ENCODE results near the gene MCRIP2. TPM values are rescaled to one million over a fixed set of nuclear protein-coding genes. Genes with fewer than 3 reads are reported as not detected.
"Not testable (repeated sequence)": the region's sequence is repeated elsewhere in the genome, so short reads cannot be mapped to it uniquely, and the experiment has no call there.

Gene MCRIP2
- polyA plus RNA-seq, 12 donors: 6.6 to 35.0 (median 9.4) TPM; not detected in 1

DNA sequence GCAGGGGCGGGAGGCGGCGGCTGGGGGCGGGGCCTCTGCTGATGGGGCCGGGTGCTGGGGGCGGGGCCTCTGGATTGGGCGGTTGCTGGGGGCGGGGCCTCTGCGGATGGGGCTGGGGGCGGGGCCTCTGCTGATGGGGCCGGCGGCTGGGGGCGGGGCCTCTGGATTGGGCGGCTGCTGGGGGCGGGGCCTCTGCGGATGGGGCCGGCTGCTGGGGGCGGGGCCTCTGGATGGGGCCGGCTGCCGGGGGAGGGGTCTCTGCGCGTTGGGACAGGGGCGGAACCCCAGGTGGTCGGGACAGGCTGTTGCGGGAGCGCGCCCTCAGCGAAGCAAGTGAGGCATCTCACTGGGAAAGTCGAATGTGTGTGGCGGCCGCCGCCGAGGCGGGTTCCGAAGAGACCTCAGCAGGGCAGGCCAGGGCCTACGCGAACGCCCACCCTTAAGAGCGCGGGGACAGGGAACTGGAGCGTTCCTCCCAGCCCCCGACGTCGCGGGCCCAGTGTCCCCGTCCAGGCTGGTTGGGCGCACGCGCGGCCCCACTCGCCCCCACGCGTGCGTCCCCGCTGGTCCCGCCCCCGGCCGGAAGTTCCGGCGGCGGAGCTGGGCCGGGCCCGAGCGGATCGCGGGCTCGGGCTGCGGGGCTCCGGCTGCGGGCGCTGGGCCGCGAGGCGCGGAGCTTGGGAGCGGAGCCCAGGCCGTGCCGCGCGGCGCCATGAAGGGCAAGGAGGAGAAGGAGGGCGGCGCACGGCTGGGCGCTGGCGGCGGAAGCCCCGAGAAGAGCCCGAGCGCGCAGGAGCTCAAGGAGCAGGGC lies 38.4 kb downstream of the MCRIP2 start, which contains the start of gene STUB1:
STUB1 (plus strand) TSS at position 597 of the 811 bp plus-strand sequence; CDS start at position 713, 116 bp downstream.
- peak; percentile 87 for DNase-seq

DNA sequence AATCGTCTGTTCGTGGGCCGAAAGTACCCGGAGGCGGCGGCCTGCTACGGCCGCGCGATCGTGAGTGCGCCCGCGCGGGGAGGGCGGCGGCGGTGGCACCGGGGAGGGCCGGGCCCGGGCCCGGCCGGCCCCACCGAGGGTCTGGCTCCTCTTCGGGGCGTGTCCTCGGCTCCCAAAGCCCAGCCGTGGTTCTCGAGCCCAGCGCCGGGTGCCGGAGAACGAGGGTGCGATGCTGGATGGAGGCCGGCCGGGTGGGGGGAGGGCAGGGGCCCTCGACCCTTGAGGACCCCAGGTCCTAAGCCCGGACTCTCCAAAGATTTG lies 39.0 kb downstream of the MCRIP2 start:
- no peak for DNase-seq

DNA sequence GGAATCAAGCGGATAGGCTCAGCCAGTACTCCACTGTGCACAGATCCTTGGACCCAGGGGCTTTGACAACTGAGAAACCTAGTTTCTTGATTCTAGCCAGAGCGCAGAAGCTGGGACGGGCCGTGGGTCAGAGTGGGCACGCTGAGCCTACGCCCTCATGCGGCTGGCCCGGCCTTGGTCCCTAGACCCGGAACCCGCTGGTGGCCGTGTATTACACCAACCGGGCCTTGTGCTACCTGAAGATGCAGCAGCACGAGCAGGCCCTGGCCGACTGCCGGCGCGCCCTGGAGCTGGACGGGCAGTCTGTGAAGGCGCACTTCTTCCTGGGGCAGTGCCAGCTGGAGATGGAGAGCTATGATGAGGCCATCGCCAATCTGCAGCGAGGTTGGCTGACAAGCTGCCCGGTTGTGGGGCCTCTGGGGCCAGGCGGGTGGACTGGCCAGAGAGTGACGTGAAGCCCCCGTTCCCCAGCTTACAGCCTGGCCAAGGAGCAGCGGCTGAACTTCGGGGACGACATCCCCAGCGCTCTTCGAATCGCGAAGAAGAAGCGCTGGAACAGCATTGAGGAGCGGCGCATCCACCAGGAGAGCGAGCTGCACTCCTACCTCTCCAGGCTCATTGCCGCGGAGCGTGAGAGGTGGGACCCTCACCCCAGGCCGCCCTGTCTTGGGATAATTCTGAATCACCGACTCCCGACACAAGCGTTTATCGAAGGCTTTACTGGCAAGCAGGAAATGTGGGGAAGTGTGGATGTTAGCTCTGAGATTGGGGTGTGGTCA lies 39.5 kb downstream of the MCRIP2 start:
- DNase-seq: no peak

DNA sequence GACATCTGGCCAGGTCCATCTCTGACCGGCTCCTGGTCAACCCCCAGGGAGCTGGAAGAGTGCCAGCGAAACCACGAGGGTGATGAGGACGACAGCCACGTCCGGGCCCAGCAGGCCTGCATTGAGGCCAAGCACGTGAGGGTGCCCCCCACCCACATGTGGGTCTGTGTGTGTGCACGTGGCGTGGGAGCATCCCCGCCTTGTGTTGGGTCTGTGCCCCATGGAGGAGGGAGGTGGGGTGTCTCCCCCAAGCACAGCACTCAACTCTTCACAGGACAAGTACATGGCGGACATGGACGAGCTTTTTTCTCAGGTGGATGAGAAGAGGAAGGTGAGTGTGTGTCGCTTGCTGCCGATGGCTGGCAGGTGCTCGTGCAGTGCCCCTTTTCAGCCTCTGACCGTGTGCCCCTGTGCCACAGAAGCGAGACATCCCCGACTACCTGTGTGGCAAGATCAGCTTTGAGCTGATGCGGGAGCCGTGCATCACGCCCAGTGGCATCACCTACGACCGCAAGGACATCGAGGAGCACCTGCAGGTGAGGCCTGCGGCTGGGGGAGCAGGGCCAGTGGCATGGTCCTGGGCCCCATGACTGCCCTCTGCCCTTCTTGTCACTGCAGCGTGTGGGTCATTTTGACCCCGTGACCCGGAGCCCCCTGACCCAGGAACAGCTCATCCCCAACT lies 40.3 kb downstream of the MCRIP2 start:
- no peak for DNase-seq

DNA sequence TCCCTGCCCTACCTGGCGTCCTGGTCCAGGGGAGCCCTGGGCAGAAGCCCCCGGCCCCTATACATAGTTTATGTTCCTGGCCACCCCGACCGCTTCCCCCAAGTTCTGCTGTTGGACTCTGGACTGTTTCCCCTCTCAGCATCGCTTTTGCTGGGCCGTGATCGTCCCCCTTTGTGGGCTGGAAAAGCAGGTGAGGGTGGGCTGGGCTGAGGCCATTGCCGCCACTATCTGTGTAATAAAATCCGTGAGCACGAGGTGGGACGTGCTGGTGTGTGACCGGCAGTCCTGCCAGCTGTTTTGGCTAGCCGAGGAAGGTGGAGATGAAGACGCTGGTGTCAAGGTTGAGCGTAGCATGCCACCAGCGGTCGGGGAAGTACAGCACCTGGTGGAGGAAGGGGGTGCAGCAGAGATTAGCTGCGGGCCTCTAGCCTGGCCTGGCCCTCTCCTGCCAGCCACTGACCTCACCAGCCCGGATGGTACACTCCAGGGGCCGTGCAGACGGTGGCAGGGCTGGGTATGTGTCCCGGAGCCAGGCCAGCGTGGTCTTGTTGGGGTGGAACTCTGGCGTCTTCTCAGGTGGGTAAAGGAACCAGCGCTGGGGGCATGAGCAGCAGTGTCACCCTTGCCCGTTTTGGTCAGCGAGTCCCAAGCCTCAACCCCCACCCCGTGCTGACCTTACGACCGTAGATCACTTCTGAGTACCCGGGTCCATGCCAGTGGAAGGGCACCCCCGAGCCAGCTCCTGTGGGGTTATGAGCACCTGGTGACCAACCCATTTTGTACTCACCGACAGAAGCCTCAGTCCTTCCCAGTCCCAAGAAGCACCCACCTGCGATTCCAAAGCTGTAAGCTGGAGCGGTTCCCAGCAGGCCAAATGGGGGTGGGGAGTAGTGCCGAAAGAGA lies 41.1 kb downstream of the MCRIP2 start:
- DNase-seq: no peak

DNA sequence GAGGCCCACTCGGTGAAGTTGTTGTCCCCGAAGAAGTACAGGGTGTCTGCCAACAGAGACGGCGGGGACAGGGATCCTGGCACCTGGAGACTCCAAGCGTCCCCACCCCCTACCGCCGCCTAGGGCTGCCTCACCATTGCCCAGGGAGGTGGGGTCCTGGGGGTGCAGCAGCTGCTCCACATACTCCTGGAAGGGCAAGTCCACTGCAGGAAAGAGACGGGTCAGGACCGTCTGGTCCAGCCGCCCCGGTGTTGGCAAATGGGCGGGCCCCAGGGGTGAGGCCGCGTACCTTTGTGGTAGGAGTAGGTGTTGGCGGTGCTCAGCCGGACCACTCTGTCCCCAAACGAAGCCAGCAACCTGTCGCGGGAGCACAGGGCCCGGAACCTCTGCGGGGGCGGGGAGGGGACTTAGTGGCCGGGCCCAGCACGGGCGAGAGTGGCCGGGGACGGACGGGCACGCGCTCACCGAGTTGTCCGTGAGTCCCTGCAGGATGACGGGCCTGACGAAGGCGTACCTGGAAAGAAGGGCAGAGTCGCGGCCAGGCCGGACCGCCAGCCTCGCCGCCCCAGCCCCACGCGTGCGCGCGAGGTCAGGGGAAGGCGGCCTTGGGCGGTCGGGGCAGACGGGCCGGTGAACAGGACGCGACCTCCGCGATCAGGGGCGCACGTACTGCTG lies 41.9 kb downstream of the MCRIP2 start:
- no peak for DNase-seq

DNA sequence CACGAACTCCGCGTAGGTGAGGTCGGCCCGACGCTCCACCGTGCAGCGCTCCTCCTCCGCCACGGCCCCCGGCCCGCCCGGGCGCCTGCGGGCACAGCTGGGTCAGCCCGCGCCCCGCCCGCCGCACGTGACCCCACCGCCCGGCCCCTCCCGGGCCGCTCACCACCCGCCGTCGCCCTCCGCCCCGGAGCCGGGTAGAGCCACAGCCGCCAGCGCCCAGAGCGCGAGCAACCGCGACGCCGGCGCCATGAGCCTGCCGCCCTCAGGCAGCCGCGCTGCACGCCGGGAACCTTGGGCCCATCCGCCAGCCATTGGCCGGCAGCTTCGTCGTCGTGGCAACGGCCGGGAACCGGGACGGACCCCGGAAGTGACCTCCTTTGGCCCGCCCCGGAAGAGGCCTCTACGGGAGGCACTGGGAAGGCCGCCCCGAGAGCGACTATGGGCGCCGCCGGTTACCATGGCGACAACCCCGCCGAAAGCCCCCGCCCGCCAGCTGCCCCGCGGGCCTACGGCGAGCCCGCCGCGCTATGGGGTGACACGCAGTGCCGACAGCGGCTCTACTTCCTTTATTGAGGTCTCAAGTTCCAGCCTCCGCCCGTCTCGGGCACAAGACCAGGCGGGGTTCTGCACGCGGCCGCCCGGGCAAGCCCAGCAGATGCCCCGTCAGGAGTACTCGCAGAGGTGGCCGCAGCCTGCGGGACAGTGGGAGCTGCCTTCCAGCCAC lies 42.6 kb downstream of the MCRIP2 start, which contains the start of gene JMJD8:
JMJD8 (minus strand) TSS at position 264 of the 724 bp plus-strand sequence; CDS start at position 249, 15 bp downstream.
- peak; percentile 96 for DNase-seq

DNA sequence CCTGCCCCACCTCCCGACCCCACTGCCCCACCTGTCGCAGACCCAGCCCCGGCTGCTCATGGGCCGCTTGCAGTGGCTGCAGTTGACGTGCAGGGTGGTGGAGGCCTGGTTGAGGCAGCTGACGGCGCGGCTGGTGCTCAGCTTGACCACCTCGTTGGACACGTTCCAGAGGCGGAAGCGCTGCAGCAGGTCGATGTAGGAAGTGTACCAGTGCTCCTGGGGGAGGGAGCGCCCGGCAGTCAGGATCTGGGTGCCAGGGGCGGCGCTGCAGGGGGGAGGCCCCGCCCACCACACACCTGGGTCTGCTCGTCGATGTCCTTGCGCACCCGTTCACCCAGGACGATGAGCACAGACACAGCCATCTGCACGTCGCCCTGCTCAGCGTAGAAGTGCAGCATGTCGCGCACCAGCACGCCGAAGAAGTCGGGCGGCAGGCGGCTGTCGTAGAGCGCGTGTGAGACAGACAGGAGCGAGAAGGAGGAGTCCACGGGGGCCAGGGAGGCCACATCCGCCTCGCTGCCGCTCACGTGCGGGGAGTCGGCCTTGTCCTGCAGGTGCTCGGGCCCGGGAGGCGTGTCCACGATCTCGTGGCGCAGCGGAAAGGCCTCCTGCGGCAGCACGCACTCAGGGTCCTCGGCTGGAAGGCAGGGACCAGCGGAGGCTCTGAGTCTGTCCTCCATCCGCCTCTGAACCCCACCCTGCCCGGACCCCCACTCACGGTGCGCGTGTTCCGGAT lies 43.5 kb downstream of the MCRIP2 start:
- no peak for DNase-seq

DNA sequence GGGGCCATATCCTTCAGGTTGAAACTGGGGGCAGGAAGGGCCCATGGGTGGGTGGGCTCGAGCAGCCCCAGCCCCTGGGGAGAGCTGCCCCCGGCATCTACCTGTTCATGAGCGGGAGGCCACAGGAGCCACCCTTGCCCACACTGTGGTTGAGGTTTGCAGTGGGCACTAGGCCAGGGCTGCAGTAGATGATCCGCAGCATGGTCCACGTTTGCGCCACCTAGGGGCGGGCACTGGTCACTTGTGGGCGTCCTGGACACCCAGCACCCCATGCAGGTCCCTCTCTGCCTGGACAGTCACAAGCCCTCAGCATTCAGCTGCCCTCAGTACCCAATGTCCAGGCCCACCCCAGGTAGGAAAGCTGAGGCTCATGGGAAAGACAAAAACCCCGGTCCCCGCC lies 44.3 kb downstream of the MCRIP2 start:
- no peak for DNase-seq

DNA sequence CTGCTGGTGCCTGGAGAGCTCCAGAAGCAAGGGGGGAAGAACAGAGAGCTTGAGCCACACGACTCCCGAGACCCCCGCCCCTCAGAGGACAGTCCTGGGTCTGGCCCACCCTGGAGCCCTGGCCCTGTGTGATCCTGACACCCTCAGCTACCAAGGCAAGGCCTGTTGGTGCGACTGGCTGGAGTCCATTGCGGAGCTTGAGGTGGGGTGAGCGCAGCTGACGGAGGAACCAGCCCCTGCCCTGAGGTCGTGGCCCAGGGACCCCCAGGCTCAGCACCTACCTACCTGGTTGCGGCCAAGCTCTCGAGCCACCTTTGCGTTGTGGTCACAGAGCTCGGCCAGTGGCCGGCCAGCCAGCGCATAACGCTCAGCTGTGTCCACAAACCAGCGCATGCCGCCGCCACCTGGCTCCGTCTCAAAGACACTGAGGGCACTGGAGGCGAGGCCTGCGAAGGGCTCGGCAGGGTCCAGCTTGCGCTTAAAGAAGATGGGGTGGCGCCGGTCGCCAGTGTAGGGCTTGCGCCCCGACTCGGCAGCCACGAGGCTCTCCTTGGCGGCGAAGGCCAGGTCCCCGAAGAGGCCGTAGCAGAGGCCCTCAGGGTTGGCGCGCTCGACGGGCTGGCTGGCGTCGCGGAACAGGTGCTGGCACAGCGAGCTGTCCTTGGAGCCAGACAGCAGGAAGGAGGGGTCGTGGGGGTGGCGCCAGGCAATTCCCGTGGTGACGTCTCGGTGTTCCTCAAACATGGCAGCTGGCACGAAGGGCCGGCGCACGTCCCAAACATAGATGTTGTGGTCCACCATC lies 45.0 kb downstream of the MCRIP2 start:
- DNase-seq: no peak

DNA sequence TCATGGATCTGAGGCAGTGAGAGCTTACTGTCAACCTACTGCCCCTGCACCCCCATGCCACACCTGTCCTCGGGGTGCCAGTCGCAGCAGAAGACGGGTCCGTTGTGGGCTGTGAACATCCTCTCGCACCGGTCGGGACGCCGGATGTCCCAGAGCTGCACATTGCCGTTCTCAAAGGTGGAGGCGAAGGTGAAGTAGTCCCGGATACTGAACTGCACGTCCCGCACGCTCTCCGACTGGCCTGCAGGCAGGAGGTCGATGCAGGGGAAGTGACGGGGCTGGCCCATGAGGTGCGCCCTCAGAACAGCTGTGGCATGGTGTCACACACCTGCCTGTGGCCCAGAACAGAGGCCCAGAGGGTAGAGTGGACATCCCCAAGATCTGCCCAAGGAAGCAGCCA lies 45.9 kb downstream of the MCRIP2 start:
- no peak for DNase-seq

DNA sequence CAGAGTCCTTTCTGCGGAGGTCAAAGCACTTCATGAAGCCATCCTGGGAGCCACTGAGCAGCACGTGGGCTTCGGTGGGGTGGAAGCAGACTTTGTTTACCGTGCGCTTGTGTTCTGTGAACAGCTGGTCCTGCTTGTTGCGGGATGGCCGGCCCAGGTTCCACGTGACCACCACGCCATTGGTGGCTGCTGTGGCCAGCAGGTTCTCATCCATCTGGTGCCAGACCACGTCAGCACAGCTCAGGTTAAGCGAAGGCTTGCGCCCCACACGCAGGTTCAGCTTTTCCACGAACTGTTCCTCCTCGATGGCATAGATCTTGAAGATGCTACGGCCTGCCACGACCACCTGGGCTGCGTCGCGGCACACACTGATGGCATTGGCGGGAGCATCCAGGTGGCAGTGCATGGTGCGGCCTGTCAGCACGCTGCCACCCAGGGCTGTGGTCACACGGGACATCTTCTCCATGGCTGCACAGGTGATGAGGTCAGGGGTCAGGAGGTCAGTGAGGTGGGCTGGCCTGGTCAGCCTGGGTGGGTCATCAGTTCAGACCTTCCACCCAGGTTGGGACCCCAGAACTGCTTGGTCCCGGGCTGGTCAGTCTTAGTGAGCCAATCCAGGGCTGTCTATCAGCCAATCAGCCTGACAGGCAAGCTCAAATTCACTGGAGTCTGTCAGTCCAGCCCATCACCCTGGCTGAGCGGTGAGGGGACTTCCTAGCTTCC lies 47.7 kb downstream of the MCRIP2 start:
- DNase-seq: no peak

DNA sequence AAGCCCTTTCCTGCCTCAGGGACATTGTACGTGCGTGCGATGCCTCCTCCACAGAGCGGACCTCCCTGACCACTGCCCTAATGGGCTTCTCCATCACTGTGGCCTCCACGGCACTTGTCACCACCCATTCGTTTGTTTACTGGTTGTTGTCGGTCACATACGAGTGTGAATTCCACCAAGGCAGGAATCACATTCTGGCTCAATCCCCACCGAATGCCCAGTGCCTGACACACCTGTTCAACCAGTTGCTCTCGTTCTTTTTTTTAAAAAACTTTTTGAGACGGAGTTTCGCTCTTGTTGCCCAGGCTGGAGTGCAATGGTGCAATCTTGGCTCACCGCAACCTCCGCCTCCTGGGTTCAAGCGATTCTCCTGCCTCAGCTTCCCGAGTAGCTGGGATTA lies 49.6 kb downstream of the MCRIP2 start:
- not testable (repeated sequence) for DNase-seq

DNA sequence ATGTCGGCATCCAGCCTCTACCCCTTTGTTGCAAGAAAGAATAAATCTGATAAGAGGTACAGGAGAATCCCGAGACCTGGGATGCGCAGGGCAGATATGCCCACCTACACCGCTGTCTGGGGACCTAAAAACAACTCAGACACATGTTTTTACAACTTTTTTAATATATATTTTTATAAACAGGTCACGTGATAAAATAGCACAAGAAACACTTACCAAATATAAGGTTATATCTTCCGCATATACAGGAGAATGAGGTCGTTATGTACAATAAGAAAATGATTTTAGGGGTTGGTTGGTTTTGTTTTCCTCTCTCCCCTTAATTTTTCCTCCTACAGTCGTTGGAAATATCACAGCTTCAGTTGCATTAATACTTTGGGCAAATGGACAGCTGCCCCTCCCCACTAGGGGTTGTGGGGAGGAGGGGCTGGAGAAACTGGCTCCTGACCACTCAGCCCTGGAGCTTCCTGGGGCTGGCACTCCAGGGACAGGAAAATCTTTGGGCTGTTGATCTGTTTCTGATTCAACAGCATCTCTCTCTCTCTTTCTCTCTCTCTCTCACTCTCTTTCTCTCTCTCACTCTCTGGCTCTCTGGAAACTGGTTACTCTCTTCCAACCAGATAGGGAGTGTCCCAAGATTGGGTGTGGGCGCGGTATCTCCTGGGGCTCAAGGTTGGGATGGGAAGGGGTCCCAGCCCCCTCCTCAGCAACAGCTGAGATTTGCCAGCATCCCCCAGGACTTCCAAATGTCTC lies 50.9 kb downstream of the MCRIP2 start:
- no peak for DNase-seq

DNA sequence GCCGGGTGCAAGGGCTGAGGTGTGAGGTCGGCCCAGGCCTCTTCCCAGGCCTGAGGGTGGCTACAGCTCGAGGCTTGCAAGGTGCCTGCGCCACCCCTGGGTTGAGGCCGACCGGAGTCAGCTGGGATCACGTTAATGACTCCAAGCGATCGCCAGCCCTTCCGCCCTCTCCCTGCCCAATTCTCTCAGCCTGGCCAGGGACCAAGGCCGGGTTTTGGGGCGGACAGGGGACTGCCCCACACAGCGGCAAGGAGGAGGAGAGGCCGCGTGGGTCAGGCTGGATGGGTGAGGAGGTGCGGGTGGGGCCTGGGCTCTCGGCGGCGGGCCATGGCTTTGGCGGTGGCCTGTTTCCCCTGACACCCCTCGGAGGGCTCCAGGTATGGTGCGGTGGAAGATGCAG lies 51.7 kb downstream of the MCRIP2 start:
- no peak for DNase-seq

DNA sequence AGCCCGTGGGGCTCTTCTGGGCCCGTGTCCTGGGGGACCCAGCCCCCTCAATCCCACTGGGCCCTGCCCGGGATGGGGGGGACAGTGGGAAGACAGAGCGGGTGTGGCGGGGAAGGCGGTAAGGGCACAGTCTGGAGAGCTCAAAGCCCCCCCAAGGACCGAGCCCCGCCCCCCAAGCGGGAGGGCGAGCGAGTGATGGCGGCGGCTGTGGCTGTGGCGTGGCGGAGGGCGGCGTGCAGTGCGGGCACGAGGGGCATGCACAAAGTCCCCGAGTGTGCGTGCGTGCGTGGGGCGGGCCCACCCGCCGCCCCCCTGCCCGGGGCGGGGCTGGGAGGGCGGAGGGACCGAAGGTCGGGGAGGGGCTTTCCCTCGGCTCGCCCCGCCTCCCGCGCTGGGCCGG lies 52.1 kb downstream of the MCRIP2 start:
- no peak for DNase-seq
